Naive thymus-derived CD4-positive, alpha-beta T cell (primary cell): Measurements from ENCODE around the gene DAB2IP. TPM values are rescaled to one million over a fixed set of nuclear protein-coding genes. Genes with fewer than 3 reads are reported as not detected.

Source experiments
- ATAC-seq: fragments of 150-1000 bp; cut with Tn5 transposase; 2 replicates; pipeline ENCODE4 v1.10.0; 2021; ENCODE audit warnings: mild to moderate bottlenecking, moderate library complexity
- CTCF ChIA-PET: fragments of 350-600 bp; sonication (Branson Sonifier 250); formaldehyde crosslinking; loops from one replicate; lab custom pipeline; 2021; ENCODE audit warnings: antibody characterized with exemption; lab: Charles Lee
- POLR2A ChIA-PET: fragments of 350-600 bp; sonication (Branson Sonifier 250); formaldehyde crosslinking; loops from one replicate; lab custom pipeline; 2021; ENCODE audit warnings: antibody characterized with exemption, inconsistent platforms; lab: Charles Lee
- DNase-seq, 9 donors: peaks; one replicate each; pipeline versions ENCODE4 v3.0.0 to v3.0.0-alpha.2; 2020 to 2022; ENCODE audit warnings: mixed read lengths in 1 of 9
- H3K27ac ChIP-seq: one replicate; pipeline ENCODE4 v1.7.0; 2013; ENCODE audit warnings: mild to moderate bottlenecking, low read depth, low read length, moderate library complexity
- H3K27me3 ChIP-seq, 2 donors: one replicate each; pipeline ENCODE4 v1.7.0; 2013; ENCODE audit warnings: low read length in 2 of 2, mild to moderate bottlenecking in 2 of 2, moderate library complexity in 2 of 2; ENCODE audit not compliant: control insufficient read depth in 2 of 2, insufficient read depth in 2 of 2
- H3K36me3 ChIP-seq, 3 experiments: 1 replicate in 2 of 3; 2 replicates in 1 of 3; pipeline ENCODE4 v1.7.0; 2013; ENCODE audit warnings: low read length in 3 of 3, mild to moderate bottlenecking in 3 of 3, moderate library complexity in 1 of 3; ENCODE audit not compliant: insufficient read depth in 3 of 3, control insufficient read depth in 2 of 3
- H3K4me1 ChIP-seq, 2 donors: one replicate each; pipeline ENCODE4 v1.7.0; 2013; ENCODE audit warnings: low read length in 2 of 2, mild to moderate bottlenecking in 2 of 2, moderate library complexity in 1 of 2; ENCODE audit not compliant: control insufficient read depth in 2 of 2, insufficient read depth in 2 of 2
- H3K4me3 ChIP-seq: 2 replicates; pipeline ENCODE4 v1.7.0; 2013; ENCODE audit warnings: mild to moderate bottlenecking, low read length
- H3K9me3 ChIP-seq, 3 experiments: 1 replicate in 2 of 3; 2 replicates in 1 of 3; pipeline ENCODE4 v1.7.0; 2013; ENCODE audit warnings: low read length in 3 of 3; ENCODE audit not compliant: control insufficient read depth in 2 of 3
- H3K27ac Mint-ChIP-seq, 9 donors: one replicate each; pipeline ENCODE4 v1.8.0; 2020 to 2022; ENCODE audit warnings: mixed read lengths in 9 of 9, mild to moderate bottlenecking in 8 of 9, moderate library complexity in 5 of 9, inconsistent platforms in 2 of 9
- H3K27me3 Mint-ChIP-seq, 5 donors: one replicate each; pipeline ENCODE4 v1.8.0; 2021 to 2022; ENCODE audit warnings: mixed read lengths in 5 of 5, mild to moderate bottlenecking in 1 of 5
- H3K36me3 Mint-ChIP-seq, 5 donors: one replicate each; pipeline ENCODE4 v1.8.0; 2020 to 2022; ENCODE audit warnings: mixed read lengths in 5 of 5, mild to moderate bottlenecking in 3 of 5, inconsistent platforms in 1 of 5
- H3K4me1 Mint-ChIP-seq, 7 donors: one replicate each; pipeline ENCODE4 v1.8.0; 2020 to 2022; ENCODE audit warnings: mixed read lengths in 7 of 7, mild to moderate bottlenecking in 3 of 7, inconsistent platforms in 1 of 7
- H3K4me3 Mint-ChIP-seq, 10 donors: one replicate each; pipeline ENCODE4 v1.8.0; 2020 to 2022; ENCODE audit warnings: mild to moderate bottlenecking in 10 of 10, mixed read lengths in 10 of 10, moderate library complexity in 6 of 10, inconsistent platforms in 2 of 10
- H3K9me3 Mint-ChIP-seq, 11 donors: one replicate each; pipeline ENCODE4 v1.8.0; 2020 to 2022; ENCODE audit warnings: mixed read lengths in 11 of 11, mild to moderate bottlenecking in 4 of 11, inconsistent platforms in 1 of 11, moderate library complexity in 1 of 11
- intact Hi-C, 2 donors: fragments of 100-400 bp; cut with micrococcal nuclease; formaldehyde crosslinking; loops; one replicate each; pipeline ENCODE4 v1.15.1; 2023
- polyA plus RNA-seq, 2 donors: library from polyadenylated mRNA; unstranded; fragments of 300-500 nt; fragmentation: Illumina TruSeq; gene quantifications; one replicate each; pipeline ENCODE4 v1.2.3, GENCODE V29; 2021
- total RNA-seq, 6 experiments: library from RNA in 5 of 6; stranded (reverse) in 5 of 6; gene quantifications; 1 replicate in 5 of 6; 2 replicates in 1 of 6; pipeline ENCODE4 v1.2.3 and lab custom pipeline; 2021 to 2026

Gene DAB2IP
- total and polyA plus RNA-seq, 7 experiments from 2014 or later: 0.15 TPM; not detected in 6

- H3K4me1 Mint-ChIP-seq: peaks cover 0 to 4% (median 0%) of the 10 kb centered on the region in 7 donors
- no peak for ATAC-seq
- no peak for DNase-seq
- H3K4me3 Mint-ChIP-seq: peak overlapping the region in 1 of 10 donors; percentile 58
- H3K27me3 Mint-ChIP-seq: peaks cover 5 to 16% (median 10%) of the 10 kb centered on the region in 5 donors
- no peaks in the 10 kb centered on the region for H3K36me3 ChIP-seq
- intact Hi-C loops: loop anchor here in 1 of 2 donors (10.0 kb wide), 1 partner anchor 127 kb away; no protein-coding TSS in a partner anchor
- H3K4me3 ChIP-seq: no peak overlapping the region
- H3K4me1 ChIP-seq: no peaks in the 10 kb centered on the region
- no peaks in the 10 kb centered on the region for H3K9me3 ChIP-seq
- ChIA-PET CTCF (no interaction called here), POLR2A (no interaction called here)
- H3K27me3 ChIP-seq: no peaks in the 10 kb centered on the region
- no peak overlapping the region for H3K27ac ChIP-seq
- H3K27ac Mint-ChIP-seq: no peak overlapping the region
- H3K9me3 Mint-ChIP-seq: peaks cover 0 to 5% (median 0%) of the 10 kb centered on the region in 11 donors
- H3K36me3 Mint-ChIP-seq: no peaks in the 10 kb centered on the region
Measured at GRCh38 chr9:121681404-121681803, 30.0 kb downstream of the DAB2IP start.

- ChIA-PET POLR2A (no interaction called here), CTCF (no interaction called here)
- Histone ChIP-seq H3K9me3 (no peaks in the 10 kb centered on the region), H3K27ac (no peak overlapping the region), H3K4me1 (no peaks in the 10 kb centered on the region), H3K4me3 (no peak overlapping the region), H3K36me3 (no peaks in the 10 kb centered on the region), H3K27me3 (no peaks in the 10 kb centered on the region)
- no peak for DNase-seq
- H3K27me3 Mint-ChIP-seq: peaks cover 5 to 16% (median 10%) of the 10 kb centered on the region in 5 donors
- intact Hi-C loops: loop anchor here in 1 of 2 donors (10.0 kb wide), 1 partner anchor 127 kb away; no protein-coding TSS in a partner anchor
- peaks cover 0 to 4% (median 0%) of the 10 kb centered on the region in 7 donors for H3K4me1 Mint-ChIP-seq
- no peaks in the 10 kb centered on the region for H3K36me3 Mint-ChIP-seq
- H3K4me3 Mint-ChIP-seq: no peak overlapping the region
- no peak for ATAC-seq
- H3K27ac Mint-ChIP-seq: no peak overlapping the region
- H3K9me3 Mint-ChIP-seq: peaks cover 0 to 5% (median 0%) of the 10 kb centered on the region in 11 donors
Measured at GRCh38 chr9:121682201-121682600, 30.8 kb downstream of the DAB2IP start.

GRCh38 chr9:121682926-121683515 lies 31.6 kb downstream of the DAB2IP start:
- H3K4me3 Mint-ChIP-seq: no peak overlapping the region
- Histone ChIP-seq H3K27me3 (no peaks in the 10 kb centered on the region), H3K9me3 (no peaks in the 10 kb centered on the region), H3K4me1 (no peaks in the 10 kb centered on the region), H3K4me3 (no peak overlapping the region), H3K27ac (no peak overlapping the region), H3K36me3 (no peaks in the 10 kb centered on the region)
- peaks cover 0 to 2% (median 0%) of the 10 kb centered on the region in 11 donors for H3K9me3 Mint-ChIP-seq
- H3K27me3 Mint-ChIP-seq: peaks cover 5 to 16% (median 10%) of the 10 kb centered on the region in 5 donors
- ATAC-seq: no peak
- no peak overlapping the region for H3K27ac Mint-ChIP-seq
- H3K4me1 Mint-ChIP-seq: peaks cover 0 to 4% (median 0%) of the 10 kb centered on the region in 7 donors
- ChIA-PET POLR2A (no interaction called here), CTCF (no interaction called here)
- no peaks in the 10 kb centered on the region for H3K36me3 Mint-ChIP-seq
- intact Hi-C loops: loop anchor here in 1 of 2 donors (10.0 kb wide), 1 partner anchor 128 kb away; no protein-coding TSS in a partner anchor
- DNase-seq: no peak

GRCh38 chr9:121683652-121684051 lies 32.2 kb downstream of the DAB2IP start:
- H3K9me3 Mint-ChIP-seq: peaks cover 0 to 1% (median 0%) of the 10 kb centered on the region in 11 donors
- Histone ChIP-seq H3K9me3 (no peaks in the 10 kb centered on the region), H3K4me3 (no peak overlapping the region), H3K27ac (no peak overlapping the region), H3K4me1 (no peaks in the 10 kb centered on the region), H3K36me3 (no peaks in the 10 kb centered on the region), H3K27me3 (no peaks in the 10 kb centered on the region)
- no peaks in the 10 kb centered on the region for H3K36me3 Mint-ChIP-seq
- H3K27me3 Mint-ChIP-seq: peaks cover 5 to 16% (median 10%) of the 10 kb centered on the region in 5 donors
- peaks cover 0 to 4% (median 0%) of the 10 kb centered on the region in 7 donors for H3K4me1 Mint-ChIP-seq
- DNase-seq: no peak
- no peak overlapping the region for H3K27ac Mint-ChIP-seq
- no peak for ATAC-seq
- no peak overlapping the region for H3K4me3 Mint-ChIP-seq
- intact Hi-C loops: loop anchor here in 1 of 2 donors (10.0 kb wide), 1 partner anchor 129 kb away; no protein-coding TSS in a partner anchor
- ChIA-PET POLR2A (no interaction called here), CTCF (no interaction called here)

GRCh38 chr9:121684381-121685145 lies 33.1 kb downstream of the DAB2IP start:
- intact Hi-C loops: loop anchor here in 1 of 2 donors (5.0 to 10.0 kb wide), 2 partner anchors 53 to 130 kb away; no protein-coding TSS in a partner anchor
- no peak for ATAC-seq

GRCh38 chr9:121685146-121685794 lies 33.8 kb downstream of the DAB2IP start:
- Mint-ChIP-seq H3K36me3 (no peaks in the 10 kb centered on the region), H3K9me3 (peaks cover 0 to 1% (median 0%) of the 10 kb centered on the region in 11 donors), H3K4me3 (no peak overlapping the region), H3K27me3 (peaks cover 5 to 15% (median 9%) of the 10 kb centered on the region in 5 donors), H3K4me1 (peaks cover 0 to 4% (median 0%) of the 10 kb centered on the region in 7 donors), H3K27ac (no peak overlapping the region)
- POLR2A ChIA-PET: no interaction called here
- no peak overlapping the region for H3K27ac ChIP-seq
- no peak for ATAC-seq
- no peaks in the 10 kb centered on the region for H3K4me1 ChIP-seq
- no peak overlapping the region for H3K4me3 ChIP-seq
- intact Hi-C loops: loop anchor here in 1 of 2 donors (5.0 to 10.0 kb wide), 2 partner anchors 52 to 130 kb away; no protein-coding TSS in a partner anchor
- H3K9me3 ChIP-seq: no peaks in the 10 kb centered on the region
- CTCF ChIA-PET: no interaction called here
- no peak for DNase-seq
- no peaks in the 10 kb centered on the region for H3K27me3 ChIP-seq
- H3K36me3 ChIP-seq: no peaks in the 10 kb centered on the region

More at GRCh38 chr9:121684381-121685145, 33.1 kb downstream of the DAB2IP start:
- H3K9me3 ChIP-seq: no peaks in the 10 kb centered on the region
- no peaks in the 10 kb centered on the region for H3K27me3 ChIP-seq
- peaks cover 0 to 4% (median 0%) of the 10 kb centered on the region in 7 donors for H3K4me1 Mint-ChIP-seq
- no peak overlapping the region for H3K27ac Mint-ChIP-seq
- peaks cover 0 to 1% (median 0%) of the 10 kb centered on the region in 11 donors for H3K9me3 Mint-ChIP-seq
- POLR2A ChIA-PET: no interaction called here
- H3K27ac ChIP-seq: no peak overlapping the region
- H3K4me1 ChIP-seq: no peaks in the 10 kb centered on the region
- H3K36me3 ChIP-seq: no peaks in the 10 kb centered on the region
- CTCF ChIA-PET: no interaction called here
- no peak overlapping the region for H3K4me3 Mint-ChIP-seq
- no peak overlapping the region for H3K4me3 ChIP-seq
- DNase-seq: no peak
- peaks cover 5 to 15% (median 10%) of the 10 kb centered on the region in 5 donors for H3K27me3 Mint-ChIP-seq
- no peaks in the 10 kb centered on the region for H3K36me3 Mint-ChIP-seq
